HUDEP-2 (cell line): Measurements from ENCODE around the gene CXXC5.

Experiments used
- DNase-seq, 76 experiments: peaks; one replicate each; lab custom pipeline; 2025; ENCODE audit not compliant: unreplicated experiment in 76 of 76; lab: John Stamatoyannopoulos, UW

Gene CXXC5

DNA sequence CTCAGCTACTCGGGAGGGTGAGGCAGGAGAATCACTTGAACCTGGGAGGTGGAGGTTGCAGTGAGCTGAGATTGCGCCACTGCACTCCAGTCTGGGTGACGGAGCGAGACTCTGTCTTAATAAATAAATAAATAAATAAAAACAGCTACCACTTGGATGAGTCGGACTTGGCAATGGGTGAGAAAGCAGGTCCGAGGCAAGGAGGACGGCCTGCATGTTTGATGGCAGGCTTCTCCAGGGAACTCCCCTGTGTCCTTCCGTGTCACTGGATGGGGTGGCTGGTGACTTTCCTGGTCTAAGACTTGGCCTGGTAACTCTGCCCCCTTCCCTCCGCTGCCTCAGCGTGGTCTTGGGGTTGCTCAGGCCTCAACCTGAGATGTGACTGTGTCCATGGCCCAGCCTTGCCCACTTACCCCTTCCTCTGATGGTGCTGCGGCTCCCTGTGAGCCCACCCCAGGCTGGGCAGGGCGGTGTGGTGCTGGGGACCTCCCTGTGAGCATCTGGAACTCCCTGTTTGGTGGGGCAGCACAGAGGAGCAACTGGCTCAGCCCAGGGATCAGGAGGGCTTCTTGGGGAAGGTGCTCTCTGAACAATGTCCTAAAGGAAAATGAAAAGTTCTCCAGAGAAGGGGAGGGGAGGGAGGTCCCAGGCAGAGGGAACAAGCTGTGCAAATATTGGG lies 85.0 kb downstream of the CXXC5 start:
- no peak for DNase-seq
